Measurements from ENCODE around the gene CD6. TPM values are rescaled to one million over a fixed set of nuclear protein-coding genes. Genes with fewer than 3 reads are reported as not detected.

Gene CD6
- 0.33 TPM for total RNA-seq (ENCODE audit: unreplicated experiment)
- long read RNA-seq: 0 reads

- H3K36me3 Mint-ChIP-seq (ENCODE audit: low read depth, unreplicated experiment): no peaks in the 10 kb centered on the region
- DNase-seq (ENCODE audit: low spot score): no peak
- H3K4me3 Mint-ChIP-seq (ENCODE audit: unreplicated experiment): no peak within 1 kb of the TSS
- H3K27ac Mint-ChIP-seq (ENCODE audit: unreplicated experiment): no peak within 1 kb of the TSS
- peaks cover 2% of the 10 kb centered on the region for H3K27me3 Mint-ChIP-seq (ENCODE audit: unreplicated experiment)
- no peaks in the 10 kb centered on the region for H3K9me3 Mint-ChIP-seq (ENCODE audit: unreplicated experiment)
- TF ChIP-seq CTCF (IDR thresholded peaks at IDR 0.05; ENCODE audit: unreplicated experiment): no peak
- H3K4me1 Mint-ChIP-seq (ENCODE audit: unreplicated experiment): no peaks in the 10 kb centered on the region
Observed at GRCh38 chr11:60971520-60971919, at the start of gene CD6. CD6 (plus strand) TSS chr11:60971680; CDS start chr11:60971866, 186 bp downstream.

GRCh38 chr11:60921777-60922335, 49.6 kb upstream of the CD6 start:
- Mint-ChIP-seq H3K4me1 (ENCODE audit: unreplicated experiment) (peaks cover 19% of the 10 kb centered on the region), H3K9me3 (ENCODE audit: unreplicated experiment) (no peaks in the 10 kb centered on the region), H3K27me3 (ENCODE audit: unreplicated experiment) (peaks cover 8% of the 10 kb centered on the region), H3K4me3 (ENCODE audit: unreplicated experiment) (no peak overlapping the region), H3K36me3 (ENCODE audit: low read depth, unreplicated experiment) (peaks cover 40% of the 10 kb centered on the region), H3K27ac (ENCODE audit: unreplicated experiment) (no peak overlapping the region)
- TF ChIP-seq CTCF (IDR thresholded peaks at IDR 0.05; ENCODE audit: unreplicated experiment): no peak
- no peak for DNase-seq (ENCODE audit: low spot score)

GRCh38 chr11:60922906-60923305, 48.6 kb upstream of the CD6 start:
- TF ChIP-seq CTCF (IDR thresholded peaks at IDR 0.05; ENCODE audit: unreplicated experiment): no peak
- Mint-ChIP-seq H3K27ac (ENCODE audit: unreplicated experiment) (no peak overlapping the region), H3K4me3 (ENCODE audit: unreplicated experiment) (peak overlapping the region; percentile 82), H3K9me3 (ENCODE audit: unreplicated experiment) (no peaks in the 10 kb centered on the region), H3K36me3 (ENCODE audit: low read depth, unreplicated experiment) (peaks cover 37% of the 10 kb centered on the region), H3K4me1 (ENCODE audit: unreplicated experiment) (peaks cover 17% of the 10 kb centered on the region), H3K27me3 (ENCODE audit: unreplicated experiment) (peaks cover 8% of the 10 kb centered on the region)
- DNase-seq (ENCODE audit: low spot score): no peak

- TF ChIP-seq CTCF (IDR thresholded peaks at IDR 0.05; ENCODE audit: unreplicated experiment): no peak
- DNase-seq (ENCODE audit: low spot score): no peak
- H3K27me3 Mint-ChIP-seq (ENCODE audit: unreplicated experiment): peaks cover 8% of the 10 kb centered on the region
- H3K4me1 Mint-ChIP-seq (ENCODE audit: unreplicated experiment): peaks cover 17% of the 10 kb centered on the region
- H3K27ac Mint-ChIP-seq (ENCODE audit: unreplicated experiment): no peak overlapping the region
- peaks cover 34% of the 10 kb centered on the region for H3K36me3 Mint-ChIP-seq (ENCODE audit: low read depth, unreplicated experiment)
- peak overlapping the region; percentile 82 for H3K4me3 Mint-ChIP-seq (ENCODE audit: unreplicated experiment)
- no peaks in the 10 kb centered on the region for H3K9me3 Mint-ChIP-seq (ENCODE audit: unreplicated experiment)
Observed at GRCh38 chr11:60923326-60923725, 48.2 kb upstream of the CD6 start.

- peak overlapping the region; percentile 25 for H3K4me3 Mint-ChIP-seq (ENCODE audit: unreplicated experiment)
- peaks cover 34% of the 10 kb centered on the region for H3K36me3 Mint-ChIP-seq (ENCODE audit: low read depth, unreplicated experiment)
- peaks cover 17% of the 10 kb centered on the region for H3K4me1 Mint-ChIP-seq (ENCODE audit: unreplicated experiment)
- H3K9me3 Mint-ChIP-seq (ENCODE audit: unreplicated experiment): no peaks in the 10 kb centered on the region
- H3K27ac Mint-ChIP-seq (ENCODE audit: unreplicated experiment): no peak overlapping the region
- H3K27me3 Mint-ChIP-seq (ENCODE audit: unreplicated experiment): peaks cover 8% of the 10 kb centered on the region
- TF ChIP-seq CTCF (IDR thresholded peaks at IDR 0.05; ENCODE audit: unreplicated experiment): no peak
- DNase-seq (ENCODE audit: low spot score): no peak
Observed at GRCh38 chr11:60923800-60924109, 47.7 kb upstream of the CD6 start.
